Right atrium auricular region (tissue), 2 donors: Measurements from ENCODE around the gene FUS. TPM values are rescaled to one million over a fixed set of nuclear protein-coding genes. Genes with fewer than 3 reads are reported as not detected.

Experiments used
- DNase-seq: peaks from one replicate; pipeline ENCODE4 v3.0.0-alpha.2; 2019; ENCODE audit warnings: low spot score
- H3K27ac ChIP-seq, 2 donors: fragments of 200-600 bp; sonication (generic); 1 replicate in 1 of 2; 2 replicates in 1 of 2; pipeline ENCODE4 v1.5.1; 2016 to 2019
- H3K27me3 ChIP-seq, 2 donors: fragments of 200-600 bp; sonication (generic); one replicate each; pipeline versions ENCODE4 v1.5.1 to v1.6.0; 2017 to 2019
- H3K36me3 ChIP-seq: fragments of 200-600 bp; sonication (generic); one replicate; pipeline ENCODE4 v1.5.1; 2016
- H3K4me1 ChIP-seq, 2 donors: fragments of 200-600 bp; sonication (generic); one replicate each; pipeline versions ENCODE4 v1.5.1 to v1.6.0; 2017 to 2019
- H3K4me3 ChIP-seq, 2 donors: fragments of 200-600 bp; sonication (generic); 1 replicate in 1 of 2; 2 replicates in 1 of 2; pipeline ENCODE4 v1.5.1; 2017 to 2019; ENCODE audit warnings: mild to moderate bottlenecking in 1 of 2, moderate library complexity in 1 of 2
- H3K9me3 ChIP-seq, 2 donors: fragments of 200-600 bp; sonication (generic); one replicate each; pipeline ENCODE4 v1.5.1; 2019
- CTCF ChIP-seq, 2 donors: fragments of 200-600 bp; sonication (generic); IDR thresholded peaks; one replicate each; pipeline ENCODE4 v1.5.1; 2019; ENCODE audit warnings: antibody characterized with exemption in 2 of 2
- total RNA-seq, 2 donors: library from RNA; depleted of rRNA; stranded (reverse); fragments of >200 nt; gene quantifications; one replicate each; pipeline ENCODE4 v1.1.0, GENCODE V29; 2016

Gene FUS
- total RNA-seq, 2 donors from 2014 or later, result 16.9 to 34.3 TPM

- Histone ChIP-seq H3K9me3 (no peaks in the 10 kb centered on the region), H3K36me3 (peaks cover 62% of the 10 kb centered on the region), H3K4me3 (no peak overlapping the region), H3K27ac (no peak overlapping the region), H3K4me1 (peaks cover 0 to 40% of the 10 kb centered on the region in 2 donors), H3K27me3 (no peaks in the 10 kb centered on the region)
- DNase-seq, result no peak
- TF ChIP-seq CTCF (IDR thresholded peaks at IDR 0.05), result no peak
Observed at GRCh38 chr16:31183432-31184428, 3.8 kb downstream of the FUS start.

GRCh38 chr16:31184888-31185287 lies 4.9 kb downstream of the FUS start:
- Histone ChIP-seq H3K9me3 (no peaks in the 10 kb centered on the region), H3K4me1 (peaks cover 0 to 34% of the 10 kb centered on the region in 2 donors), H3K27me3 (no peaks in the 10 kb centered on the region), H3K27ac (no peak overlapping the region), H3K36me3 (peaks cover 74% of the 10 kb centered on the region), H3K4me3 (no peak overlapping the region)
- no peak for DNase-seq
- TF ChIP-seq CTCF (IDR thresholded peaks at IDR 0.05), result no peak

- Histone ChIP-seq H3K27ac (no peak overlapping the region), H3K4me3 (no peak overlapping the region), H3K27me3 (no peaks in the 10 kb centered on the region), H3K9me3 (no peaks in the 10 kb centered on the region), H3K36me3 (peaks cover 78% of the 10 kb centered on the region), H3K4me1 (peaks cover 0 to 34% of the 10 kb centered on the region in 2 donors)
- no peak for TF ChIP-seq CTCF (IDR thresholded peaks at IDR 0.05)
- DNase-seq, result no peak
Observed at GRCh38 chr16:31185339-31185738, 5.4 kb downstream of the FUS start.

GRCh38 chr16:31186176-31186575 lies 6.2 kb downstream of the FUS start:
- TF ChIP-seq CTCF (IDR thresholded peaks at IDR 0.05), result no peak
- no peak for DNase-seq
- peaks cover 0 to 30% of the 10 kb centered on the region in 2 donors for H3K4me1 ChIP-seq
- no peaks in the 10 kb centered on the region for H3K9me3 ChIP-seq
- H3K4me3 ChIP-seq, result no peak overlapping the region
- H3K36me3 ChIP-seq, result peaks cover 87% of the 10 kb centered on the region
- no peak overlapping the region for H3K27ac ChIP-seq
- H3K27me3 ChIP-seq, result no peaks in the 10 kb centered on the region

- DNase-seq, result no peak
- Histone ChIP-seq H3K9me3 (no peaks in the 10 kb centered on the region), H3K27me3 (no peaks in the 10 kb centered on the region), H3K36me3 (peaks cover 97% of the 10 kb centered on the region), H3K27ac (no peak overlapping the region), H3K4me3 (no peak overlapping the region), H3K4me1 (peaks cover 0 to 20% of the 10 kb centered on the region in 2 donors)
- TF ChIP-seq CTCF (IDR thresholded peaks at IDR 0.05), result no peak
Observed at GRCh38 chr16:31186930-31187807, 7.2 kb downstream of the FUS start.
